ENCODE results near the gene CHRNA4.
"Not testable (repeated sequence)": the region's sequence is repeated elsewhere in the genome, so short reads cannot be mapped to it uniquely, and the experiment has no call there.

The CHRNA4 gene

DNA sequence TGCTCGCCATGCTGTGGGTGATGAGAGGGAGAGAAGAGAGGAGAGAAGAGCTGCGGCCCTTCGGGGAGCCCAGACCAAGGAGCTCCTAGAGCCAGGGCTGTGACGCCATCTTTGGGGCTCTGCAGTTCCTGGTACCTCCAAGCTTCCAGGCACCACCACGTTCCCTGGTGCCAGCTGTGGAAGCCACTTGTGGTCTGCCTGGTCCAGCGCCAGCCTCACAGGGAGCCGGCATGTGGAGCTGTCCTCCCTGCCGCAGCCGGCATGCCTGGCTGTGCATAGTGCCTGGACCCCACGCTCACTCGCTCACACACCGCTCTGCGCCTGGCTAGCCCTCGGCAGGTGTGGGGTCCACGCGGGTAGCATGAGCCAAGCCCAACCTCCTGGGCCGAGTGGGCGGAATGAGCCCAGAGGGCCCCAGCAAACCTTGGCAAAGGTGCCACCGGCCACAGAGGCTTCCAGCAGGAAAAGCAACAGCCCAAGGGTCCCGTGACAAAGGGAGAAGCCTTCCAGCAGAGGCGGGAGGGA lies 19.3 kb upstream of the CHRNA4 start:
- Histone ChIP-seq H3K9ac (ENCODE audit: low read depth, low read length, poor library complexity) (peak overlapping the region; percentile 56), H3K36me3 (replicated peaks in 1 of 2; ENCODE audit: control insufficient read depth in 2 of 2, insufficient read depth in 2 of 2, low read length in 2 of 2) (no peaks in the 10 kb centered on the region), H3K4me3 (ENCODE audit: low read length in 2 of 2) (no peak overlapping the region), H3K27me3 (ENCODE audit: control insufficient read depth in 3 of 3, insufficient read depth in 3 of 3, low read depth in 1 of 3, low read length in 3 of 3) (peaks cover 0 to 4% (median 0%) of the 10 kb centered on the region in 3 experiments), H2AK5ac (ENCODE audit: low read depth, low read length) (no peak overlapping the region), H3K14ac (ENCODE audit: low read length) (no peak overlapping the region), H3K4ac (ENCODE audit: low read length) (no peak overlapping the region), H3K9me3 (replicated peaks in 1 of 2; ENCODE audit: control insufficient read depth in 2 of 2, insufficient read depth in 1 of 2, low read depth in 1 of 2, low read length in 2 of 2) (peaks cover 1 to 3% of the 10 kb centered on the region in 2 donors), H3K4me2 (ENCODE audit: insufficient read depth, low read length, poor library complexity, severe bottlenecking) (no peak overlapping the region), H2BK120ac (ENCODE audit: low read depth, low read length) (no peak overlapping the region), H2BK15ac (ENCODE audit: low read length) (no peak overlapping the region), H4K91ac (ENCODE audit: low read depth, low read length, poor library complexity) (no peak overlapping the region), H2BK12ac (ENCODE audit: low read length) (no peak overlapping the region), H3K79me1 (ENCODE audit: low read depth, low read length) (peaks cover 2% of the 10 kb centered on the region), H3K4me1 (ENCODE audit: control insufficient read depth in 2 of 2, insufficient read depth in 1 of 2, low read depth in 1 of 2, low read length in 2 of 2) (peaks cover 19 to 46% of the 10 kb centered on the region in 2 donors), H3K27ac (replicated peaks; ENCODE audit: low read length) (no peak overlapping the region), H4K8ac (ENCODE audit: low read depth, low read length) (no peak overlapping the region), H3K18ac (ENCODE audit: low read length) (peak overlapping the region; percentile 53), H3K23ac (ENCODE audit: low read depth, low read length, poor library complexity) (peak overlapping the region; percentile 82), H2AFZ (ENCODE audit: low read length) (no peak overlapping the region), H2BK5ac (ENCODE audit: low read length) (no peak overlapping the region)
- DNase-seq (ENCODE audit: low spot score): no peak
- no CpG with 5 or more reads among the region's 21 CpGs for WGBS, 2 donors (ENCODE audit: extremely low coverage in 2 of 2, insufficient read length in 2 of 2, insufficient replicate concordance in 1 of 2)

DNA sequence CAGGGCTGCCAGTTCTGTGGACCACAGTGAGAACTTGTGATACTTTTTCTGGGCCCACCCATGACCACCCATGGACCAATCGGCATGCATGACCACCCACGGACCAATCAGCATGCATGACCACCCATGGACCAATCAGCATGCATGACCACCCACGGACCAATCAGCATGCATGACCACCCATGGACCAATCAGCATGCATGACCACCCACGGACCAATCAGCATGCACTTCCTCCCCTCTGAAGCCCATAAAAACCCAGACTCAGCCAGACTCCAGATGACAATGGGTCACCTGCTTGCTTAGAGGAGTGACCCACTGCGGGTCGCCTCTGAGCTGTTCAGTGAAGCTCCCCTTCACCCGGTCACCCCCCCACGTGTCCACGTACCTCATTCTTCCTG lies 18.7 kb upstream of the CHRNA4 start:
- not testable (repeated sequence) for H2BK12ac ChIP-seq (ENCODE audit: low read length); H3K79me1 ChIP-seq (ENCODE audit: low read depth, low read length); H4K8ac ChIP-seq (ENCODE audit: low read depth, low read length); H2BK15ac ChIP-seq (ENCODE audit: low read length); H3K4me3 ChIP-seq (ENCODE audit: low read length in 2 of 2); H4K91ac ChIP-seq (ENCODE audit: low read depth, low read length, poor library complexity); H3K27ac ChIP-seq (replicated peaks; ENCODE audit: low read length); H2AK5ac ChIP-seq (ENCODE audit: low read depth, low read length); H3K18ac ChIP-seq (ENCODE audit: low read length); H3K14ac ChIP-seq (ENCODE audit: low read length); DNase-seq (ENCODE audit: low spot score); H2AFZ ChIP-seq (ENCODE audit: low read length); H3K4ac ChIP-seq (ENCODE audit: low read length); H3K4me2 ChIP-seq (ENCODE audit: insufficient read depth, low read length, poor library complexity, severe bottlenecking); H3K27me3 ChIP-seq (ENCODE audit: control insufficient read depth in 3 of 3, insufficient read depth in 3 of 3, low read depth in 1 of 3, low read length in 3 of 3); H3K23ac ChIP-seq (ENCODE audit: low read depth, low read length, poor library complexity); H3K36me3 ChIP-seq (replicated peaks in 1 of 2; ENCODE audit: control insufficient read depth in 2 of 2, insufficient read depth in 2 of 2, low read length in 2 of 2); H3K9me3 ChIP-seq (replicated peaks in 1 of 2; ENCODE audit: control insufficient read depth in 2 of 2, insufficient read depth in 1 of 2, low read depth in 1 of 2, low read length in 2 of 2); H2BK5ac ChIP-seq (ENCODE audit: low read length); H2BK120ac ChIP-seq (ENCODE audit: low read depth, low read length)
- no CpG with 5 or more reads among the region's 9 CpGs for WGBS, 2 donors (ENCODE audit: extremely low coverage in 2 of 2, insufficient read length in 2 of 2, insufficient replicate concordance in 1 of 2)
- peak overlapping the region; percentile 37 for H3K9ac ChIP-seq (ENCODE audit: low read depth, low read length, poor library complexity)
- H3K4me1 ChIP-seq (ENCODE audit: control insufficient read depth in 2 of 2, insufficient read depth in 1 of 2, low read depth in 1 of 2, low read length in 2 of 2): peaks cover 19 to 49% of the 10 kb centered on the region in 2 donors

DNA sequence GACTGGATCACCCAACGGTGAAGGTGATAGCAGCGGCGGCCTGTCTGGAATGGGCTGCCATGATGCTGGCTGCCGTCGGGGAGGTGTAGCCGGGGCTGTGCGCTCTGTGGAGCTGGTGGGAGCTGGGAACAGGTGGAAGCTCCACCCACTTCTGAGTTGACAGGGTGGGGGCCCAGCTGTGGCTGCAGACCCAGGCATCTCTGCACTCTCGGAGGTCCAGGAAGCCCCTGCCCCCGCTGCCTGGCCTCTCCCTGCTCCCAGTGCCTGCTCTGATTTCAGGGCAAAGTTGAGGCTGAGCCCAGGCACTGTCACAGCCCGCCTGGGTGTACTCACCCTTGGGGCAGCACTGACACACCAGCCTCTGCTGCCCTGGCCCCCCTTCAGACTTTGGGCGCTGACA lies 18.1 kb upstream of the CHRNA4 start:
- Histone ChIP-seq H3K4me1 (ENCODE audit: control insufficient read depth in 2 of 2, insufficient read depth in 1 of 2, low read depth in 1 of 2, low read length in 2 of 2) (peaks cover 19 to 54% of the 10 kb centered on the region in 2 donors), H3K36me3 (replicated peaks in 1 of 2; ENCODE audit: control insufficient read depth in 2 of 2, insufficient read depth in 2 of 2, low read length in 2 of 2) (no peaks in the 10 kb centered on the region), H3K14ac (ENCODE audit: low read length) (peak overlapping the region; percentile 43), H3K4ac (ENCODE audit: low read length) (no peak overlapping the region), H3K18ac (ENCODE audit: low read length) (peak overlapping the region; percentile 67), H3K27ac (replicated peaks; ENCODE audit: low read length) (no peak overlapping the region), H2BK12ac (ENCODE audit: low read length) (peak overlapping the region; percentile 87), H2AFZ (ENCODE audit: low read length) (no peak overlapping the region), H3K9ac (ENCODE audit: low read depth, low read length, poor library complexity) (no peak overlapping the region), H3K9me3 (replicated peaks in 1 of 2; ENCODE audit: control insufficient read depth in 2 of 2, insufficient read depth in 1 of 2, low read depth in 1 of 2, low read length in 2 of 2) (no peaks in the 10 kb centered on the region), H2BK15ac (ENCODE audit: low read length) (no peak overlapping the region), H2BK120ac (ENCODE audit: low read depth, low read length) (no peak overlapping the region), H3K23ac (ENCODE audit: low read depth, low read length, poor library complexity) (peak overlapping the region; percentile 86), H4K91ac (ENCODE audit: low read depth, low read length, poor library complexity) (no peak overlapping the region), H2BK5ac (ENCODE audit: low read length) (peak overlapping the region; percentile 8), H3K27me3 (ENCODE audit: control insufficient read depth in 3 of 3, insufficient read depth in 3 of 3, low read depth in 1 of 3, low read length in 3 of 3) (peaks cover 0 to 2% (median 0%) of the 10 kb centered on the region in 3 experiments), H3K4me2 (ENCODE audit: insufficient read depth, low read length, poor library complexity, severe bottlenecking) (no peak overlapping the region), H4K8ac (ENCODE audit: low read depth, low read length) (no peak overlapping the region), H2AK5ac (ENCODE audit: low read depth, low read length) (no peak overlapping the region), H3K4me3 (ENCODE audit: low read length in 2 of 2) (peak overlapping the region in 1 of 2 donors; percentile 20), H3K79me1 (ENCODE audit: low read depth, low read length) (peaks cover 2% of the 10 kb centered on the region)
- no CpG with 5 or more reads among the region's 11 CpGs for WGBS, 2 donors (ENCODE audit: extremely low coverage in 2 of 2, insufficient read length in 2 of 2, insufficient replicate concordance in 1 of 2)
- DNase-seq (ENCODE audit: low spot score): no peak

DNA sequence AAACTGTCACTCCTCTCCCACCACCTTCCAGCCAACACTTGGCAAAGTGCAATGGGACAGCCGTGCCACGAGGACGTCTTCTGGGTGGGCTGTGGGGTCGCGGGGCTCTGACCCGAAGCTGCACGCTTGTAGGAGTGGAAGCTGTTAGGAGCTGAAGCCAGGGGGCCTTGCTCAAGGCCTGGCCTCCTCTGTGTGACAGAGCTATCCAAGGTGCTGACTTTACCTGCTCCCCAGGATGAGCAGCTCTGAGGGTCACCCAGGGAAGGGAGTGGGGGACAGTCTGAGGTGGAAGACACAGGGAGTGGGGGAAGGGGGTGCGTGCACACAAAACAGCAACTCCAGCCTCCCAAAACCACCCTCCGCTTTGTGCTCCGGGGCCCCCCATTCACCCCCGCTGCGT lies 17.5 kb upstream of the CHRNA4 start:
- Histone ChIP-seq H3K4me3 (ENCODE audit: low read length in 2 of 2) (no peak overlapping the region), H2BK5ac (ENCODE audit: low read length) (no peak overlapping the region), H3K4me1 (ENCODE audit: control insufficient read depth in 2 of 2, insufficient read depth in 1 of 2, low read depth in 1 of 2, low read length in 2 of 2) (peaks cover 19 to 57% of the 10 kb centered on the region in 2 donors), H2BK12ac (ENCODE audit: low read length) (no peak overlapping the region), H3K79me1 (ENCODE audit: low read depth, low read length) (peaks cover 2% of the 10 kb centered on the region), H3K9ac (ENCODE audit: low read depth, low read length, poor library complexity) (no peak overlapping the region), H4K91ac (ENCODE audit: low read depth, low read length, poor library complexity) (no peak overlapping the region), H2BK120ac (ENCODE audit: low read depth, low read length) (no peak overlapping the region), H3K23ac (ENCODE audit: low read depth, low read length, poor library complexity) (no peak overlapping the region), H3K36me3 (replicated peaks in 1 of 2; ENCODE audit: control insufficient read depth in 2 of 2, insufficient read depth in 2 of 2, low read length in 2 of 2) (no peaks in the 10 kb centered on the region), H3K18ac (ENCODE audit: low read length) (no peak overlapping the region), H3K14ac (ENCODE audit: low read length) (no peak overlapping the region), H2AFZ (ENCODE audit: low read length) (no peak overlapping the region), H3K9me3 (replicated peaks in 1 of 2; ENCODE audit: control insufficient read depth in 2 of 2, insufficient read depth in 1 of 2, low read depth in 1 of 2, low read length in 2 of 2) (no peaks in the 10 kb centered on the region), H3K4me2 (ENCODE audit: insufficient read depth, low read length, poor library complexity, severe bottlenecking) (no peak overlapping the region), H2BK15ac (ENCODE audit: low read length) (no peak overlapping the region), H3K27ac (replicated peaks; ENCODE audit: low read length) (no peak overlapping the region), H3K27me3 (ENCODE audit: control insufficient read depth in 3 of 3, insufficient read depth in 3 of 3, low read depth in 1 of 3, low read length in 3 of 3) (peaks cover 0 to 4% (median 0%) of the 10 kb centered on the region in 3 experiments), H3K4ac (ENCODE audit: low read length) (no peak overlapping the region), H2AK5ac (ENCODE audit: low read depth, low read length) (no peak overlapping the region), H4K8ac (ENCODE audit: low read depth, low read length) (no peak overlapping the region)
- no peak for DNase-seq (ENCODE audit: low spot score)
- WGBS, 2 donors (ENCODE audit: extremely low coverage in 2 of 2, insufficient read length in 2 of 2, insufficient replicate concordance in 1 of 2): no CpG with 5 or more reads among the region's 12 CpGs
